Activated T-helper 2 cell treated with anti-CD3 and anti-CD28 coated beads, Interferon-gamma antibody, Interleukin-2, Interleukin-4, amounts not matched to agents 10 μg/mL and 5 μg/mL and 100 μg/mL, durations not matched to agents 14 hours and 24 hours and 36 hours (primary cell): ENCODE results near the gene OSBPL7. TPM values are rescaled to one million over a fixed set of nuclear protein-coding genes. Genes with fewer than 3 reads are reported as not detected.

Experiments used
- DNase-seq: peaks from one replicate; pipeline ENCODE4 v3.0.0; 2021; ENCODE audit warnings: low spot score
- H3K27ac Mint-ChIP-seq: one replicate; pipeline ENCODE4 v1.8.0; 2021; ENCODE audit warnings: mixed read lengths
- H3K27me3 Mint-ChIP-seq: one replicate; pipeline ENCODE4 v1.8.0; 2021; ENCODE audit warnings: low read depth, mixed read lengths
- H3K36me3 Mint-ChIP-seq: one replicate; pipeline ENCODE4 v1.8.0; 2021; ENCODE audit warnings: low read depth, mixed read lengths
- H3K4me1 Mint-ChIP-seq: one replicate; pipeline ENCODE4 v1.8.0; 2021; ENCODE audit warnings: low read depth, mixed read lengths
- H3K4me3 Mint-ChIP-seq: one replicate; pipeline ENCODE4 v1.8.0; 2021; ENCODE audit warnings: low read depth, mild to moderate bottlenecking, moderate library complexity, mixed read lengths
- H3K9me3 Mint-ChIP-seq: one replicate; pipeline ENCODE4 v1.8.0; 2021; ENCODE audit warnings: mixed read lengths
- intact Hi-C: fragments of 100-400 bp; cut with micrococcal nuclease; formaldehyde crosslinking; loops from one replicate; pipeline ENCODE4 v1.15.1; 2023
- total RNA-seq: library from RNA; stranded (reverse); gene quantifications from 2 replicates; pipeline ENCODE4 v1.2.3, GENCODE V29; 2022

The OSBPL7 gene
- total RNA-seq, 1 donor from 2014 or later: 20.7 TPM

- Mint-ChIP-seq H3K9me3 (peaks cover 21% of the 10 kb centered on the region), H3K4me1 (no peaks in the 10 kb centered on the region), H3K4me3 (no peak overlapping the region), H3K27ac (no peak overlapping the region), H3K36me3 (no peaks in the 10 kb centered on the region), H3K27me3 (peaks cover 26% of the 10 kb centered on the region)
- intact Hi-C loops: no loop called here
- DNase-seq: no peak
These were observed 64.2 kb downstream of the OSBPL7 start for GRCh38 chr17:47757386-47757785.

Other genes starting within 250 kb of the OSBPL7 start
- gene KPNB1, start 171.9 kb downstream of the OSBPL7 start, total RNA-seq: 687 and 692 TPM in 2 replicates
- gene TBKBP1, start 127.6 kb downstream of the OSBPL7 start, total RNA-seq: 9.8 and 11.3 TPM in 2 replicates
- 40.4 and 40.6 TPM in 2 replicates for gene TBX21, start 88.6 kb downstream of the OSBPL7 start, total RNA-seq
- gene MRPL10, start 9.7 kb upstream of the OSBPL7 start, total RNA-seq: 52.2 and 54.1 TPM in 2 replicates
- gene LRRC46, start 9.9 kb upstream of the OSBPL7 start, total RNA-seq: 0.64 and 0.92 TPM in 2 replicates
- 23.5 and 27.5 TPM in 2 replicates for gene SCRN2, start 19.5 kb upstream of the OSBPL7 start, total RNA-seq
- gene SP6, start 29.4 kb upstream of the OSBPL7 start, total RNA-seq: 0.09 and 0.14 TPM in 2 replicates
- 16.5 and 19.7 TPM in 2 replicates for gene SP2, start 74.4 kb upstream of the OSBPL7 start, total RNA-seq
- gene PNPO, start 119.8 kb upstream of the OSBPL7 start, total RNA-seq: 41.0 and 45.9 TPM in 2 replicates
- not detected in 2 replicates for gene PRR15L, start 136.1 kb upstream of the OSBPL7 start, total RNA-seq
- gene CDK5RAP3, start 149.3 kb upstream of the OSBPL7 start, total RNA-seq: 192 and 199 TPM in 2 replicates
- gene COPZ2, start 216.0 kb upstream of the OSBPL7 start, total RNA-seq: 5.7 and 5.9 TPM in 2 replicates
- gene NFE2L1, start 226.6 kb upstream of the OSBPL7 start, total RNA-seq: 66.2 and 71.3 TPM in 2 replicates